Stimulated activated CD8-positive, alpha-beta memory T cell treated with anti-CD3 and anti-CD28 coated beads, Interleukin-2, amount 100 ng/mL, for 1 hour (primary cell): ENCODE data around the gene FAIM2.

ENCODE experiments used
- DNase-seq, 2 donors: peaks; one replicate each; pipeline ENCODE4 v3.0.0-alpha.2; 2020; ENCODE audit warnings: low read depth in 2 of 2

Gene FAIM2

GRCh38 chr12:49917788-49918173, 14.1 kb upstream of the FAIM2 start:
- no peak for DNase-seq

GRCh38 chr12:49917166-49917787, 13.6 kb upstream of the FAIM2 start:
- DNase-seq, result no peak

GRCh38 chr12:49916129-49916919, 12.6 kb upstream of the FAIM2 start:
- no peak for DNase-seq

GRCh38 chr12:49912345-49913255, 8.9 kb upstream of the FAIM2 start:
- DNase-seq, result no peak

- no peak for DNase-seq
These were observed 7.5 kb upstream of the FAIM2 start for GRCh38 chr12:49911213-49911605.

- DNase-seq, result no peak
These were observed 6.9 kb upstream of the FAIM2 start for GRCh38 chr12:49910331-49911212.

- no peak for DNase-seq
These were observed 6.1 kb upstream of the FAIM2 start for GRCh38 chr12:49909826-49910225.

- no peak for DNase-seq
These were observed 5.7 kb upstream of the FAIM2 start for GRCh38 chr12:49909356-49909755.

GRCh38 chr12:49907352-49907751, 3.7 kb upstream of the FAIM2 start:
- no peak for DNase-seq

- DNase-seq, result no peak
These were observed 2.1 kb upstream of the FAIM2 start for GRCh38 chr12:49905718-49906314.

GRCh38 chr12:49904601-49905000, 901 bp upstream of the FAIM2 start:
- no peak for DNase-seq

GRCh38 chr12:49903351-49903699, 375 bp downstream of the FAIM2 start:
- no peak for DNase-seq

- no peak for DNase-seq
These were observed 1.0 kb downstream of the FAIM2 start for GRCh38 chr12:49902399-49903350.

- DNase-seq, result no peak
These were observed 1.7 kb downstream of the FAIM2 start for GRCh38 chr12:49901986-49902385.

- DNase-seq, result no peak
These were observed 2.7 kb downstream of the FAIM2 start for GRCh38 chr12:49901026-49901425.

- no peak for DNase-seq
These were observed 3.3 kb downstream of the FAIM2 start for GRCh38 chr12:49900371-49900770.

- DNase-seq, result no peak
These were observed 3.8 kb downstream of the FAIM2 start for GRCh38 chr12:49899921-49900320.

GRCh38 chr12:49899286-49899843, 4.3 kb downstream of the FAIM2 start:
- DNase-seq, result no peak

- no peak for DNase-seq
These were observed 6.4 kb downstream of the FAIM2 start for GRCh38 chr12:49897276-49897675.

- DNase-seq, result no peak
These were observed 7.9 kb downstream of the FAIM2 start for GRCh38 chr12:49895773-49896172.
